ENCODE measurements around the gene ARHGEF16.

ARHGEF16 gene

DNA sequence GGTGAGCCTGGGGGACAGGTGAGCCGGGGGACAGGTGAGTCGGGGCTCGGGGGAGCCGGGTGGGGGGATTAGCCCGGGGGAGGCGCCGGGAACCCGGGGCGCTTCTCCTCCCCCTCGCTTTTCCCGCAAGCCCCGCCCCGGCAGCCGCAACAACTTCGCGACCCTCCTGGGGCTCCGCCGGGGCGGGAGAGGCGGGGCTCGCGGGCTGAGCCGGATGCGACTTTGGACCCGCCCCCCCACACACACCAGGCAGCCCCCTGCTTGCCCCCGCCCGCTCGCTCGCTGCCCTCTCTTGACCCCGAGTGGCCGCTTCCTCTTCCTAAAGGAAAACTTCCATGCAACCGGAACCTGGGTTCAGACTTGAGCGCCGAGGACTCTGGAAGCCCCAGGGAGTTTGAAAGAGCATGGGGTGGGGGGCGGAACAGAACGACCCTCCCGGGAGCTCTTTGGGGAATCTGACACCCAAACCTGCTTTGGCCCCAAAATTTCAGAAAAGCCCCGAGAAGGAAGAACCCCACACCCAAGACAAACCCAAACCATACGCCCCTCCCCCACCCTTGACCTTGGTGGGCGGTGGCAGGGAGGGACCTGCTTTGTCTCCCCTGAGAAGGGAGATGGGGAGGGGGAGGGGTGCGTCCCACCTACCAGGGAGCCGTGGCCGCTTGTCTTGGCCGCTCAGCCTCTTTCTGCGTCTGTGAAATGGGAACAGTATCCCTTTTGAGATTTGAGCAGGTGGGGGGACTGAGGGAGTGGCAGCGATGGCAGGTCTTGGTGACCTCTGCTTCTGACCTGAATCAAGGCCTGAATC lies 550 bp downstream of the ARHGEF16 start:
- Histone ChIP-seq H4K20me1 (peaks cover 0 to 37% (median 11%) of the 10 kb centered on the region in 11 experiments; a peak in 12 of 22 replicates), H3K9me3 (replicated peaks in 1 of 11) (no peaks in the 10 kb centered on the region), H3K4me2 (peak overlapping the region; percentile 75 to 98 (median 89)), H3K27me3 (peaks cover 0 to 11% (median 7%) of the 10 kb centered on the region in 11 experiments; a peak in 8 of 22 replicates), H3K36me3 (no peaks in the 10 kb centered on the region), H3K4me3 (peak overlapping the region; percentile 48 to 73 (median 60)), H3K27ac (peak overlapping the region in 2 of 11 experiments; percentile 26 to 44; a peak in 4 of 22 replicates), H3K9ac (peak overlapping the region in 7 of 11 experiments; percentile 27 to 57 (median 53); a peak in 11 of 22 replicates), H3K4me1 (peaks cover 37 to 71% (median 63%) of the 10 kb centered on the region in 10 experiments)
- no peak for TF ChIP-seq Cebpa-rat (IDR thresholded peaks at IDR 0.05)

GRCh38 chr1:3455670-3456448 lies 1.4 kb downstream of the ARHGEF16 start:
- Histone ChIP-seq H3K27ac (no peak overlapping the region), H3K4me1 (peaks cover 45 to 79% (median 72%) of the 10 kb centered on the region in 10 experiments), H3K4me2 (peak overlapping the region; percentile 75 to 98 (median 89)), H3K4me3 (peak overlapping the region in 2 of 10 experiments; percentile 65 to 73; a peak in 2 of 20 replicates), H3K9me3 (replicated peaks in 1 of 11) (no peaks in the 10 kb centered on the region), H4K20me1 (peaks cover 0 to 37% (median 11%) of the 10 kb centered on the region in 11 experiments; a peak in 12 of 22 replicates), H3K36me3 (no peaks in the 10 kb centered on the region), H3K27me3 (peaks cover 0 to 11% (median 7%) of the 10 kb centered on the region in 11 experiments; a peak in 8 of 22 replicates), H3K9ac (no peak overlapping the region)
- TF ChIP-seq Cebpa-rat (IDR thresholded peaks at IDR 0.05), result no peak

GRCh38 chr1:3456449-3456963 lies 2.0 kb downstream of the ARHGEF16 start:
- peaks cover 0 to 37% (median 11%) of the 10 kb centered on the region in 11 experiments; a peak in 12 of 22 replicates for H4K20me1 ChIP-seq
- H3K4me2 ChIP-seq, result peak overlapping the region in 10 of 11 experiments; percentile 72 to 98 (median 86); a peak in 16 of 22 replicates

DNA sequence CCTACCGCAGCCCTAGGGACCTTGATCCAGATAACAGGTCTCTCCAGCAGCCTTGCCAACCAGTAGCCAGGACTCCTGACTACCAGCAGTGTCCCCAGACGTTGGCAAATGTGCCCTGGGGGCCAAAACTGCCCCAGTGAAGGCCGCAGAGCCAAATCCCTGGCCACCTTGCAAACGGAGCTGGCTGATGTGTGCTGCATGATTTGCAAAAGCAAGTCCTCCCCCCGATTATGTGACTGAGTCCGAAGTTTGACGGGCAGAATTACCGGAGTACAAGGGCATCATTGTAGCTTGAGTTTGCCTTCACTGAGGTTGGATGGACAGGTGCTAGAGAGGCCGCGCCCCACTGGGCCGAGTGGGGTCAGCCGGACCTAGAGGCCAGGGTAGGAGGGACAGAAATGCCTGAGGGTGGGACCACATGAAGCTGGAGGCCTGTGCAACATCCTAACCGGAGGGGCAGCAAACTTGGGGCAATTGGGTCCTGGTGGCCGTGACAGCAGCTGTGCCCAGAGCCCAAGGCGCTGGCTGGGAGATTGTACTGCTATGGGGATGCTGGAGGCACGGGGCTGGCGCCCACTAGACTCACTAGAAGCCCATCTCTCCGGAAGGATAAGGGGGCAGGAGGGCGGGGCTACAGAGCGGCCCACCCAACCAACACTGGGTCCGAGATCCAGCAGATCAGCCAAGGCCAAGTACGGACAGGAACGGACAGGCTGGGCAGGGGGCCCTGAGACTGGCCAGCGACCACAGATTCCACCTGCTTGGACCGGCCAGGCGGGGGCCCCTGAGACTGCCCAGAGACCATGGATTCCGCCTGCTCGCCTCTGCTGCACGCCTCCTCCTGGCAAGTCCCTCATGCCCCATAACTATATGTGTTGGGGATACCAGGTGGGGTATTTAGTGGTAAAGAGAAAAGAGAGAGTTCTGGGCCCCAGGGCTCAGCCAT lies 2.8 kb downstream of the ARHGEF16 start:
- Histone ChIP-seq H3K27me3 (peaks cover 0 to 11% (median 7%) of the 10 kb centered on the region in 11 experiments; a peak in 8 of 22 replicates), H3K4me2 (peak overlapping the region; percentile 56 to 98 (median 84)), H3K9me3 (replicated peaks in 1 of 11) (no peaks in the 10 kb centered on the region), H4K20me1 (peaks cover 0 to 37% (median 11%) of the 10 kb centered on the region in 11 experiments; a peak in 12 of 22 replicates), H3K9ac (0 out of 22 replicates have a peak overlapping the region, but pooled peaks of 2 of the 11 experiments have one; percentile 11 to 13), H3K27ac (no peak overlapping the region), H3K4me1 (peaks cover 50 to 84% (median 74%) of the 10 kb centered on the region in 10 experiments), H3K4me3 (no peak overlapping the region), H3K36me3 (no peaks in the 10 kb centered on the region)
- TF ChIP-seq Cebpa-rat (IDR thresholded peaks at IDR 0.05), result no peak

More at GRCh38 chr1:3456449-3456963, 2.0 kb downstream of the ARHGEF16 start:
- H3K36me3 ChIP-seq, result no peaks in the 10 kb centered on the region
- no peak overlapping the region for H3K4me3 ChIP-seq
- peaks cover 0 to 11% (median 7%) of the 10 kb centered on the region in 11 experiments; a peak in 8 of 22 replicates for H3K27me3 ChIP-seq
- TF ChIP-seq Cebpa-rat (IDR thresholded peaks at IDR 0.05), result no peak
- no peaks in the 10 kb centered on the region for H3K9me3 ChIP-seq (replicated peaks in 1 of 11)
- no peak overlapping the region for H3K9ac ChIP-seq
- H3K27ac ChIP-seq, result no peak overlapping the region
- H3K4me1 ChIP-seq, result peaks cover 50 to 84% (median 74%) of the 10 kb centered on the region in 10 experiments

- peaks cover 0 to 33% (median 10%) of the 10 kb centered on the region in 11 experiments; a peak in 12 of 22 replicates for H4K20me1 ChIP-seq
- peaks cover 0 to 11% (median 7%) of the 10 kb centered on the region in 11 experiments; a peak in 8 of 22 replicates for H3K27me3 ChIP-seq
- peak overlapping the region; percentile 56 to 98 (median 84) for H3K4me2 ChIP-seq
- no peak overlapping the region for H3K4me3 ChIP-seq
- H3K27ac ChIP-seq, result peak overlapping the region in 2 of 11 experiments; percentile 0 to 22; a peak in 2 of 22 replicates
- H3K4me1 ChIP-seq, result peaks cover 50 to 79% (median 72%) of the 10 kb centered on the region in 10 experiments
- H3K9ac ChIP-seq, result peak overlapping the region in 4 of 11 experiments; percentile 13 to 19 (median 16); a peak in 4 of 22 replicates
- no peak for TF ChIP-seq Cebpa-rat (IDR thresholded peaks at IDR 0.05)
- no peaks in the 10 kb centered on the region for H3K36me3 ChIP-seq
- H3K9me3 ChIP-seq (replicated peaks in 1 of 11), result no peaks in the 10 kb centered on the region
Measured at GRCh38 chr1:3457910-3458883, 3.7 kb downstream of the ARHGEF16 start.

DNA sequence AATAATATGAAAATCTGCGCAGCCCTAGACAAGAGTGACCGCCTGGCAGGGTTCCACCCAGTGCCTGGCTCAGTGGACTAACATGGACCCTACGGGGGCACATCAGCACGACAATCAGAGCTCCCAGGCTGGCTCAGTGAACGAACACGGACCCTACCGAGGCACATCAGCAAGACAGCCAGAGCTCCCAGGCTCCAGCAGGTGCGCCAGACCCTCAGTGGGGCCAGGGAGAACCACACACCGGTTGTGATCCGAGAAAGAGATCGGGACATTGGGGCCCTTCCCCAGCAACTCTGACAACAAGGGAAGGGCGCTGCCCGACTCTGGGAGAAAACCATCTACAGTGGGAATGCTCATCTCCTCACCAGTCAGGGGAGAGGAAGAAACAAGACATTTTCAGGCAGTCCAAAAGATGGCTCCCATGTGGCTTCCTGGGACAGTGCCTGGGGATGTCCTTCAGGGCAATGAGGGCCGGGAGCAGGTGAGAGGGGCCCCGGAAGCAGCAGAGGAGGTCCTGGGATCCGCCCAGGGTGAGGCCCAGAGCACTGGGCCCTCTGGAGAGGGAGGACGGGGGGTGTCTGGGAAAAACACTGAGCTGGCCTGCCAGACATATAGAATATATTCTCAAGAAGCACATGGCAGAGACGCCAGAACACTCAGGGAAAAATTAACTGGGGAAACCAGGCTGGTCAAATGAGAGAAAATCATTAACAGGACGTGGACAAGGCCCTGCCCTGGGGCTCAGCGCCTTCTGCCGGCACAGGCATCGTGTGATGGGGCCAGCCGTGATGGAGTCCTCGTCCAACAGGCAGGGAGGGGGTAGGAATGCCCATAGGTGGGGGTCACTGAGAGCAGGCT lies 4.8 kb downstream of the ARHGEF16 start:
- H3K9ac ChIP-seq, result peak overlapping the region in 4 of 11 experiments; percentile 16 to 44 (median 32); a peak in 4 of 22 replicates
- no peak for TF ChIP-seq Cebpa-rat (IDR thresholded peaks at IDR 0.05)
- peaks cover 50 to 71% (median 66%) of the 10 kb centered on the region in 10 experiments for H3K4me1 ChIP-seq
- 0 out of 22 replicates have a peak, but pooled peaks cover 0 to 4% (median 0%) of the 10 kb centered on the region in 11 experiments for H3K27me3 ChIP-seq
- no peaks in the 10 kb centered on the region for H3K9me3 ChIP-seq (replicated peaks in 1 of 11)
- H4K20me1 ChIP-seq, result peaks cover 0 to 23% (median 0%) of the 10 kb centered on the region in 11 experiments; a peak in 9 of 22 replicates
- H3K36me3 ChIP-seq, result no peaks in the 10 kb centered on the region
- H3K4me3 ChIP-seq, result no peak overlapping the region
- 0 out of 22 replicates have a peak overlapping the region, but pooled peaks of 1 of the 11 experiments have one; percentile 7 for H3K27ac ChIP-seq
- peak overlapping the region; percentile 56 to 98 (median 84) for H3K4me2 ChIP-seq

All from BLaER1 treated with 17β-estradiol and CSF1 and Interleukin-3, amounts not matched to agents 10 nM and 100 nM (cell line).